ENCODE data around the gene CPB1.

Gene CPB1

GRCh38 chr3:148882288-148882687, 54.7 kb downstream of the CPB1 start:
- no peak for DNase-seq (ENCODE audit: low read depth, low spot score)

GRCh38 chr3:148883163-148883562, 55.6 kb downstream of the CPB1 start:
- no peak for DNase-seq (ENCODE audit: low read depth, low spot score)

- DNase-seq (ENCODE audit: low read depth, low spot score), result no peak
Observed at GRCh38 chr3:148884261-148884660, 56.6 kb downstream of the CPB1 start.

DNA sequence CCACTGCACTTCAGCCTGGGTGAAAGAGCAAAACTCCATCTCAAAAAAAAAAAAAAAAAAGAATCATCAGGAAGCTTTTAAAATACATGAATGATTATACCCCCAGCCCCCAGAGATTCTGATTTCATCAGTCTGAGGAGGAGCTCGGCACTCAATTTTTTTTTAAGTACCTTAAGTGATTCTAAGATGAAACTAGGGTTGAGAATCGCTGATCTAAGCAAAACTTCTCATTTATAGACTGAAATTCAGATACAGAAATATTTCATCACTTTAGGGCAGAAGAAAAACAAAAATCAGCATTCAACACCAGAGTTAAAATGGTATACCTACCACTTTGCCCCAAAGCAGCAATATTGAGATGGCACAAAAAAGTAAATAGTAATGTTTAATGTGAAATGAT, 62.2 kb downstream of the CPB1 start:
- DNase-seq (ENCODE audit: low read depth, low spot score), result no peak

GRCh38 chr3:148896062-148896461, 68.5 kb downstream of the CPB1 start:
- no peak for DNase-seq (ENCODE audit: low read depth, low spot score)

DNA sequence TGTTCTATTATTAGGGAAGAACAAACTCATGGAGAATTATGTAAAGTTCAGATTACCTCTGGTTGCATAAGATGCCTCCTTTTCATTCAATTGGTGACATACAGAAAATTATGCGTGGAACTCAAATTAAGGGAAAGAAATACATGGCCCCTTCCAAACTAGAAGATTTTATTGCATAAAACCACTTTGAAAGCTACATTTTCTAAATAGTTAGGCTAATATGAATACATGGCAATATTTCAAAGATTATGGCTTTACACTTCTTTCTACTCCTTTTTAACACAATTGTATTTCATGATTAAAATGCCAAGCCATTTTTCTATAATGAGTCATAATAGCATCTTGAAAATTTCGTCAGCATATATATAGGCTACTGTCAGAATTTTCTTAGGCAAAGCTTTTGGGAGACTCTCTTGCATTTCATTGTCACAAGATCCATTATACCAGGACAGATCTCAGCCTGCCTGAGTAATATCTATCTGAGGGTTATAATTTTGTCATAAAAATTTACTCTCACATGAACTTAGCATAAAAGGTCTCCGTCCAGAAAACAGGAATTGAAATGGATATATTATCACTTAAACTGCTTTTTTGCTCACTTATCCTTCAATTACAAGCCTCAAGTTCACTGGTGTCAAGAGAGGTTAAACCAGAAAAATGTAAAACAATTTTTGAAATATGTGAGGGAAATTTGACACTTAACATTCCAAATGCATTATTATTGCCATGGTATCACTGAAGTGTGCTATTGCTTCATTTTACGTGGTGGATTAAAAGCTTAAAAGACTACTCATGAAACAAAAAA, 74.6 kb downstream of the CPB1 start:
- DNase-seq (ENCODE audit: low read depth, low spot score), result no peak

DNA sequence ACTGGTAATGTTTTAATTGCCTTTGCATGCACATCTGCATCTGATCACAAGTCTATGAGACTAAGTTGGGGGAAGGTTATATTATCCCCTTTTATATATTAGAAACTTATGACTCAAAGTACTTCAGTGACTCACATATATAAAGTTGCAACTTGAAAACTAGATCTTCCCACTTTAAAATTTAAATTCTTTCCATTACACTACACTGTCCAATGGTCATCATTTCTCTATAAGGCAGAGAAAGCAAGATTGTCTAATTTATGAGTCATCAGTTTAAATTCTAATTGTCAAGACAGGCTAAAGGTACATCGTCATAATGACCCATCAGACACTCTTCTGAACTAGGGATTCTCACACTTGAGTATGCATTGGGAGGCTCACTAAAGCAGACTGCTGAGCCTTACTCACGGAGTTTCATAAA, 75.4 kb downstream of the CPB1 start:
- DNase-seq (ENCODE audit: low read depth, low spot score), result no peak

GRCh38 chr3:148903941-148904340, 76.3 kb downstream of the CPB1 start:
- DNase-seq (ENCODE audit: low read depth, low spot score), result no peak

DNA sequence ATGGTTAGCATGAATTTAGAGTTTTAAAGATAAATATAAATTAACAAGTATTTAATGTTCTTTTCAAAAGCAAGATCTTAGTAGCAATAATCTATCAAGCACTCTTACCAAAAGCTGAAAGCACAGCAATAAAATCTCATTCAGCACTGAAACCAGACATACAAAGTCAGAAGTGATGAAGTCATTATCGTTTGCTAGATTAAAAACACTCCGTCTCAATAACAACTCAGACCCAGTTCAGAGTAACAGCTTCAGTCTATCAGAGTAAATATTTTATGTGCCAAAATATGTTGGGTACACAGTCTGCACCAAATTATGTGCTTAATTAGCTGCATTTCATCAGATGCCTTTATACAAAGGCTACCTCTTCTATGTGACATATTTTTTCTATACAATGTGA, 79.1 kb downstream of the CPB1 start:
- no peak for DNase-seq (ENCODE audit: low read depth, low spot score)

Data from iPS DF 19.7 (cell line).